Duodenal mucosa (tissue), 2 donors: ENCODE data around the gene TRIM16.
"Not testable (repeated sequence)": the region's sequence is repeated elsewhere in the genome, so short reads cannot be mapped to it uniquely, and the experiment has no call there.

ENCODE experiments used
- H3K27ac ChIP-seq: one replicate; pipeline ENCODE4 v1.7.0; 2013; ENCODE audit warnings: low read depth, low read length
- H3K27me3 ChIP-seq, 2 donors: one replicate each; pipeline ENCODE4 v1.7.0; 2013; ENCODE audit warnings: low read length in 2 of 2, control low read depth in 1 of 2; ENCODE audit not compliant: insufficient read depth in 2 of 2, control insufficient read depth in 1 of 2
- H3K36me3 ChIP-seq, 2 donors: one replicate each; pipeline ENCODE4 v1.7.0; 2013; ENCODE audit warnings: low read length in 2 of 2, control low read depth in 1 of 2; ENCODE audit not compliant: insufficient read depth in 2 of 2, control insufficient read depth in 1 of 2
- H3K4me1 ChIP-seq, 2 donors: one replicate each; pipeline ENCODE4 v1.7.0; 2013; ENCODE audit warnings: low read length in 2 of 2, control low read depth in 1 of 2; ENCODE audit not compliant: insufficient read depth in 2 of 2, control insufficient read depth in 1 of 2
- H3K4me3 ChIP-seq, 2 donors: one replicate each; pipeline ENCODE4 v1.7.0; 2013; ENCODE audit warnings: low read length in 2 of 2, low read depth in 1 of 2
- H3K9ac ChIP-seq, 2 donors: one replicate each; pipeline ENCODE4 v1.7.0; 2013; ENCODE audit warnings: low read length in 2 of 2, low read depth in 1 of 2
- H3K9me3 ChIP-seq, 2 donors: one replicate each; pipeline ENCODE4 v1.7.0; 2013; ENCODE audit warnings: low read length in 2 of 2, control low read depth in 1 of 2; ENCODE audit not compliant: control insufficient read depth in 1 of 2

TRIM16 gene

DNA sequence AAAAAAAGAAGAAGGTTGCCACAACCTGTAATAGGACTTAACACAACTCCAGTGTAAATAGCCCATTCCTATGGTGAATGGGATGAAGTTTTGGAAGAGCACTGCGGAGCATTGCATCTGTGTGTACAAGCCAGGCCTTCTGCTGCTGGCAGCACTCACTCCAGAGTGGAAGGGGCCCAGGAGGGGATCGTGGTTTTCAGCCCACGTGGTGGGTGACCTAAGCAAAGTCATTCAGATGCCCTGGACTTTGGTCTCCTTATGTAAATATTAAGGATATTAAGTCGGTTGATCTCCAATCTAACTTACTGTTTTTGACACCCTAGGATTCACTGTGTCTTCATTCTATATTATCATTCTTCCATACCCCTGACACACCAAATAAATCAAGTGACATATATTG lies 67.3 kb downstream of the TRIM16 start:
- H3K36me3 ChIP-seq, H3K27ac ChIP-seq, H3K9ac ChIP-seq, H3K27me3 ChIP-seq, H3K9me3 ChIP-seq, H3K4me1 ChIP-seq, H3K4me3 ChIP-seq: not testable (repeated sequence)

DNA sequence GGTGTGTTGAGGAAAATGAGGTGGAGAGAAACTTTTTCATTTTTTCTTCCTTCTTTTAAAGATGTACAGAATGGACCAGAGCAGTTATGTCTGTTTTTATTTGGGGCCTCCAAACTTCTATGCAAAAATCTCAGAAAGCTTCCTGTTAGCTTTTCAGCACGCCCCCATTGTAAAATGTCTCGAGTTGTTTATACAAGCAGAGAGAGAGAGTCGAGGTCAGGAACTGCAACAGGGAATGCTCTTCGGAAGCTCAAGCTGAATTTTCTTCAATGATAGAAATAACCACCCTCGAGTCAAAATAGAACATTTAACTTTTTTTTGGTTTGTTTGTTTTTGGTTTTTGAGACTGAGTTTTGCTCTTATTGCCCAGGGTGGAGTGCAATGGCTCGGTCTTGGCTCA lies 68.3 kb downstream of the TRIM16 start:
- not testable (repeated sequence) for H3K27ac ChIP-seq, H3K4me1 ChIP-seq, H3K9ac ChIP-seq, H3K9me3 ChIP-seq, H3K36me3 ChIP-seq, H3K4me3 ChIP-seq, H3K27me3 ChIP-seq

DNA sequence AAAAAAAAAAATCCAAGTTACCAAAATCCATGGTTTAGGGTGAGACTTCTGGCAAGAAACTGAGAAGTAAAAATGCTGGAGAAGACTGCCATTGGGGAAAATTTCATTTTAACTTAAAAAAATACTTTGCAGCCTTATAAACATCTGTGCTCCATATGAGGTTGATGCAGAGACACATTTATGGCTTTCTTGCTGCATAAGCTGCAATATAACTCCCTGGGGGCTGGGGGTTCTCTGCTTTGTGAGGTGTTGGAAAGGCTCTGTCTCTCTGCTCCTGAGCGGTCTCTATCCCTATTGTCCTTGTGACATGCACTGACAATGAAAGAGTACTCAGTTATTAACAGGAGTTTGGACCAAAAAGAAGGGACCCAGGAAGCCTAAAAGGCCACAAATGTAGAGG lies 71.0 kb downstream of the TRIM16 start:
- H3K36me3 ChIP-seq, H3K9me3 ChIP-seq, H3K4me1 ChIP-seq, H3K9ac ChIP-seq, H3K27me3 ChIP-seq, H3K4me3 ChIP-seq, H3K27ac ChIP-seq: not testable (repeated sequence)

DNA sequence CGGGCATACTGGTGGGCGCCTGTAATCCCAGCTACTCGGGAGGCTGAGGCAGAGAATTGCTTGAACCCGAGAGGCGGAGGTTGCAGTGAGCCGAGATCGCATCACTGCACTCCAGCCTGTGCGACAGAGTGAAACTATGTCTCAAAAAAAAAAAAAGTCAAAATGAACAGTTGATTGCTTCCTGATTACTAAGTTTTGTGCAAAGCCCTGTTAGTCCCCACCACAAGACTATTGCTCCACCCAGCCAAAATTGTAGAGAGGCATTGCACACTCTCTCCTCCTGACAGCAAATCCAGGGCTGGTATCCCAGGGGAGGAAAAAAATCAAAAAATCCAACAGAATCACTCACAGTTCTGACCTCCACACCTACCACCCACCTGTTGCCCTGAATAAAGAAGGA lies 91.2 kb downstream of the TRIM16 start:
- H3K4me1 ChIP-seq, H3K4me3 ChIP-seq, H3K9ac ChIP-seq, H3K27me3 ChIP-seq, H3K36me3 ChIP-seq, H3K27ac ChIP-seq, H3K9me3 ChIP-seq: not testable (repeated sequence)

DNA sequence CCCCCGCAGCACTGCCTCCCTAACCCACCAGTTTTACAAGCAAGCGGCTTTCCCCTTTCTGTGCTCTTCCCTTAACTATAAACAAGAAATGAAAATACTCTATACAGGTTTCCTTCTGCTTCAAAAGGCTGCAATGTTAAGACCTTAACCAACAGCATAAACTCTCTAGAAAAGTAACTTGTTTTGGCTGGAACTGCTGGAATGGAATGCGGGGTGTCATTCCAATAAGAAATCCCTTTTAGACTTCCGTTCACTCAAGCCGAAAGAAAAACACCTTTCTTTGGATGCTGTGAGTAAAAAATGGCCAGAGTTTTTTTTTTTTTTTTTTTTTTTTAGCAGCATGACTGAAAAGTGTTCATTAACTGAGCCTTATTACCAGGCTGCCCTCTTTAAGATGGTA lies 92.1 kb downstream of the TRIM16 start:
- not testable (repeated sequence) for H3K9me3 ChIP-seq, H3K27me3 ChIP-seq, H3K4me1 ChIP-seq, H3K36me3 ChIP-seq, H3K4me3 ChIP-seq, H3K9ac ChIP-seq, H3K27ac ChIP-seq

DNA sequence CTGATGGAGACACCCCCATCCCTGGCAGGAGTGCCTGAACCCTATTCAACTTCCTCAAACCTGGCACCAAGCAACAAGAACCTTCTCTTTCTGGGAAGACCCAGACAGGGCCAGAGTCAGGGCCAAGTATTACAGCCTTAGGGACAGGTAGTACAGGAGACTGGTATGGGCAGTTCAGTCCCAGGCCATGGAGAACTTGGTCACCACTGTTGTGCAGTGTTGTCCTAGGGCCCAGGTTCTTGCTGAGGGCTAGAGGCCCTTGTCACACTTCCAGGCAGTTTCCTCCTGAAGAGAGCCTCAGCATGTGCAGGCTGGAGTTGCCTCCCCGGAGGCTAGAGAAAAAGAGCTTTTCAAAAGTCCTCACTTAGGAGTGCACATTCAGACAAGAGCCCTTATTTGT lies 93.3 kb downstream of the TRIM16 start:
- H3K36me3 ChIP-seq, H3K4me1 ChIP-seq, H3K27me3 ChIP-seq, H3K27ac ChIP-seq, H3K9me3 ChIP-seq, H3K4me3 ChIP-seq, H3K9ac ChIP-seq: not testable (repeated sequence)

DNA sequence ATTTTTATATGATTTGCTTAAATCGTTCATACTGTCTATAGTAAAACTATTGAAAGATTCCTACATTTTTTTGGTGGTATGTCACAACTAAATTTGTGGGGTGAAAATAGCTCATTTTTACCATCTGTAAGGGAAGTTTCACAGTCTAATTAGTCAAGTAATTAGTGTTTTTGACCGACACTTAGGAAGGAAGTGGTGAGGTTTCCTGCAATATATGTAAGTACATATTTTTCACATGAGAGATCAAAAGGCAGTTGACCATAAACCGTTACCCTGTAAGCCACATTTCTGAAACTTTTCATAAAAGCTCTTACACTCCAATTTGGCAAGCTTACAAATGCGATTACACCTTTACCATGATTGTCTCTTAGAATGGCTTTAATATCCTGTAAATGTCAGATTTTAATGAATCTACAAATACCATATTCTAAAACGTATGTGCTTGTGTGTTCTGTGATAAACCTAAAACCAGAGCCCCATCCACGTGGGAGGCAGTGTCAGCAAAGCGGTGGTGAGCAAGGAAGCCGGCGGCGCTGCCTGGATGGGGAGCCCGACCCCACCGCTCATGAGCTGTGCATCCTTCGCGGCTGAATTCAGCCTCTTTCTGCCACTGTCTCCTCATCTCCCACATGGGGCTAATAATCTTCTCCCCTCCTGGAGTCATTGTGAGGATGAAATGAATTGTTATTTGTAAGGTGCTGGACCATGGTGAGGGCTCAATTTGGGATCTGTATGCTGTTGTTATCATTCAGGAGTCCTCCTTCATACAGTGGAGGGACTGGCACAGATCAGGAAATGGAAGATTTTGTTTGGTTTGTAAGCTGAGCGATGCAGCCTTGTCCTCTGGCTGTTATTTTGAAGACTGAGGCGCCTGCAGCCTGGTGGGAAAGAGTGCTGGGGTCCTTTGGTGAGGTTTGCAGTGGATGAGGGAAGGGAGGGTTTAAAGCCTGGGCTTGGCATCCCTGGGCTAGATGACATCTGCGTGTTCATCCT lies 94.3 kb downstream of the TRIM16 start:
- H3K4me3 ChIP-seq, H3K36me3 ChIP-seq, H3K4me1 ChIP-seq, H3K27ac ChIP-seq, H3K9me3 ChIP-seq, H3K9ac ChIP-seq, H3K27me3 ChIP-seq: not testable (repeated sequence)

DNA sequence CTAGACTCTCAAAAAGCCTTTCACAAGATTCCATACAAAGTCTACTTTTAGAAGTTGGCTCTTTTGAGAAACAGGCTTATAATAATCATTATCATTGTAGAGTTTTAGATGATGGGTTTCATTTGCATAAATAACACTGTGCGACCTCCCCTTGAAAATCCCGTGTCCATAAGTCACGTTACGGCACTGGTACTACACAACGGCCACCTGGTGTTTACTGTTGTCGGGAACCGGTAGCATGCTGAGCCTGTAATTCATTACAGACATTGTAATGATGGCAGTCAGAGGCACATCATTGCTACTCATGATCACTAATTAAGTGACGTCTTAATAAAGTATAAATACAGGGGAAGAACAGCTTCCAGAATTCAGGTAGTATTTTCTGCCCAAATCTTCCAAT lies 96.1 kb downstream of the TRIM16 start:
- H3K4me1 ChIP-seq, H3K4me3 ChIP-seq, H3K9me3 ChIP-seq, H3K36me3 ChIP-seq, H3K27ac ChIP-seq, H3K9ac ChIP-seq, H3K27me3 ChIP-seq: not testable (repeated sequence)

DNA sequence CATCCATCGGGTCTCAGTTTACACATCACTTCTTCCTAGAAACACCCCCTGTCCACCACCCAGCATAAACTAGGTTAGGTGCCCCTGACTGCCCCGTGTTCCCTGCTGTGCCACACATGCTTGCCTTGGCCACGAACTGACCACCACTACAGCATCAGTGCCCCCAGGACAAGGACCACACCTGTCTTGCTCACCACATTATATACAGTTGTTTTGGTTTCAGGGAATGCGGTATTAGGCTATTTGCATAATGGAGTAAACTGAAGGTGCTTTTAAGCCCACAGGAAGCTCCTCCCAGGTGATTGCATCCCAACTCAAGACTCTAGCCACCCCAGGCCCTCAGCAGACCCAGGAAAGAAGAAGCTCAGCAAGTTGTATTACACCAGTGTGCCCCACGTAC lies 100.8 kb downstream of the TRIM16 start:
- H3K9me3 ChIP-seq, H3K36me3 ChIP-seq, H3K27me3 ChIP-seq, H3K4me3 ChIP-seq, H3K4me1 ChIP-seq, H3K9ac ChIP-seq, H3K27ac ChIP-seq: not testable (repeated sequence)

DNA sequence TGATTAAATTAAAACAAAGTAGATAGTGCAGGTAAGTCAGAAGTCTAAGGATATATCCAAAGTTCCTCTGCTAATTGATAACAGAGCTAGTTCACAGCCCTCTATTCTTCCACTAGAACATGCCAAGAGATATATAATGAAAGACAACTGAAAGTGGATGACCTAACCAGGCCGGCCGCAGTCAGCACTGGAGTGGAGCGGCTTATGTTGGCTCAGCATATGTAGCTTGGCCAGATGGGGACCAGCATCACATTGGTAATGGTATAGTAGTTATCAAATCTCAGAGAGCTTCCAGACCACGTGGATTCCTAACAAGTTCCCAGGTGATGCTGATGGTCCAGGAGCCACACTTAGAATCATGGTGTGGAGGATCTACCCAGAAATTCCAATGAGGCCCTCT lies 102.6 kb downstream of the TRIM16 start:
- not testable (repeated sequence) for H3K9ac ChIP-seq, H3K27ac ChIP-seq, H3K27me3 ChIP-seq, H3K4me3 ChIP-seq, H3K4me1 ChIP-seq, H3K9me3 ChIP-seq, H3K36me3 ChIP-seq
